ENCODE data around the gene SLC35A5.

DNA sequence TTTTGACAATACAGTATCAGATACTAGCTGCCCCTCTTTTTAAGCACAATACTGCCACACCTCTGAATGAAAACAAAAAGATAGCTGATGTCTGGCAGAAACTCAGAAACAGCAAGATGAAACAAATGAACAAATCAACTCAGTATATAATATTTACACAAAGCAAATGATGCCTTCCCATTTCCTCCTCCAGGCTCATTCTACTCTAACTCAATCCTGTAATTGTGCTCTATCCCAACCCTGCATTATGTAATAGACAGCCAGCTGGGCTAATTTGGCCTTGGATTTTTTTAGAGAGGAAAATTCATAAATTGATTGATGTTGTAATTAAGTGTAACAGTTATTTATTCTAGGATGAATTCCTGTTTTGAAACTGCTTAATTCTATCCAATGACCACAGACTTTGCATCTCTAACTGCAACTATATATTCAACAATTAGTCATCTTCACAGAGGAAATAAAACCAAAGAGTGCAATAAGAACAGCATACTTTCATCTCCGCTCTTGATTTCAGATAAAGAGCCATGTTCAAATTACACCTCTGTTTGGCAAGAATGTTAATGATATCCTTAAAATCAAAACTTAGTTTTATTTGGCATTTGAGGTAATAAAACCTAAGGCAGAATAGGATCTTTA, 6.2 kb upstream of the SLC35A5 start:
- no peak for TF ChIP-seq SUZ12 (IDR thresholded peaks at IDR 0.05; ENCODE audit: low read length)
- no peak for TF ChIP-seq RXRA (IDR thresholded peaks at IDR 0.05; ENCODE audit: insufficient read depth, low read depth, low read length)
- TF ChIP-seq EZH2 (IDR thresholded peaks at IDR 0.05; ENCODE audit: low read depth, low read length, severe bottlenecking): no peak
- TF ChIP-seq, protein P1, sequence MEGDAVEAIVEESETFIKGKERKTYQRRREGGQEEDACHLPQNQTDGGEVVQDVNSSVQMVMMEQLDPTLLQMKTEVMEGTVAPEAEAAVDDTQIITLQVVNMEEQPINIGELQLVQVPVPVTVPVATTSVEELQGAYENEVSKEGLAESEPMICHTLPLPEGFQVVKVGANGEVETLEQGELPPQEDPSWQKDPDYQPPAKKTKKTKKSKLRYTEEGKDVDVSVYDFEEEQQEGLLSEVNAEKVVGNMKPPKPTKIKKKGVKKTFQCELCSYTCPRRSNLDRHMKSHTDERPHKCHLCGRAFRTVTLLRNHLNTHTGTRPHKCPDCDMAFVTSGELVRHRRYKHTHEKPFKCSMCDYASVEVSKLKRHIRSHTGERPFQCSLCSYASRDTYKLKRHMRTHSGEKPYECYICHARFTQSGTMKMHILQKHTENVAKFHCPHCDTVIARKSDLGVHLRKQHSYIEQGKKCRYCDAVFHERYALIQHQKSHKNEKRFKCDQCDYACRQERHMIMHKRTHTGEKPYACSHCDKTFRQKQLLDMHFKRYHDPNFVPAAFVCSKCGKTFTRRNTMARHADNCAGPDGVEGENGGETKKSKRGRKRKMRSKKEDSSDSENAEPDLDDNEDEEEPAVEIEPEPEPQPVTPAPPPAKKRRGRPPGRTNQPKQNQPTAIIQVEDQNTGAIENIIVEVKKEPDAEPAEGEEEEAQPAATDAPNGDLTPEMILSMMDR (IDR thresholded peaks at IDR 0.05; ENCODE audit: control extremely low read depth in 1 of 3, insufficient read depth in 1 of 3, low read depth in 1 of 3, low read length in 3 of 3): no peak
- no peak for TF ChIP-seq CTBP2 (IDR thresholded peaks at IDR 0.05; ENCODE audit: borderline replicate concordance, insufficient read depth, insufficient read length, low read length)
- TF ChIP-seq, protein P2, sequence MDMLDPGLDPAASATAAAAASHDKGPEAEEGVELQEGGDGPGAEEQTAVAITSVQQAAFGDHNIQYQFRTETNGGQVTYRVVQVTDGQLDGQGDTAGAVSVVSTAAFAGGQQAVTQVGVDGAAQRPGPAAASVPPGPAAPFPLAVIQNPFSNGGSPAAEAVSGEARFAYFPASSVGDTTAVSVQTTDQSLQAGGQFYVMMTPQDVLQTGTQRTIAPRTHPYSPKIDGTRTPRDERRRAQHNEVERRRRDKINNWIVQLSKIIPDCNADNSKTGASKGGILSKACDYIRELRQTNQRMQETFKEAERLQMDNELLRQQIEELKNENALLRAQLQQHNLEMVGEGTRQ (IDR thresholded peaks at IDR 0.05; ENCODE audit: low read length): no peak
- TF ChIP-seq EP300 (IDR thresholded peaks at IDR 0.05; ENCODE audit: borderline replicate concordance in 1 of 2, low read depth in 2 of 2, low read length in 2 of 2): no peak
- TF ChIP-seq CEBPB (IDR thresholded peaks at IDR 0.05; ENCODE audit: low read depth, low read length): no peak
- TF ChIP-seq, protein P3, sequence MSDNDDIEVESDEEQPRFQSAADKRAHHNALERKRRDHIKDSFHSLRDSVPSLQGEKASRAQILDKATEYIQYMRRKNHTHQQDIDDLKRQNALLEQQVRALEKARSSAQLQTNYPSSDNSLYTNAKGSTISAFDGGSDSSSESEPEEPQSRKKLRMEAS (IDR thresholded peaks at IDR 0.05): no peak
- TF ChIP-seq TAF1 (IDR thresholded peaks at IDR 0.05; ENCODE audit: low read depth, low read length): no peak
- TF ChIP-seq TAF7 (optimal IDR thresholded peaks at IDR 0.05; ENCODE audit: borderline replicate concordance, low read depth, low read length): no peak
